NCI-H82 treated with DMSO at 0.1 percent for 48 hours (cell line): Measurements from ENCODE around the gene SRCAP.

Experiments used
- DNase-seq: peaks from one replicate; lab custom pipeline; 2025; ENCODE audit not compliant: unreplicated experiment; lab: John Stamatoyannopoulos, UW

The SRCAP gene

GRCh38 chr16:30787613-30788378 lies 88.8 kb downstream of the SRCAP start:
- DNase-seq, result no peak
